AG08396 (cell line): Measurements from ENCODE around the gene NPLOC4.
"Not testable (repeated sequence)": the region's sequence is repeated elsewhere in the genome, so short reads cannot be mapped to it uniquely, and the experiment has no call there.

ENCODE experiments used
- DNase-seq: peaks from one replicate; pipeline ENCODE4 v3.0.0; 2012; ENCODE audit warnings: low spot score, mixed read lengths

The NPLOC4 gene

GRCh38 chr17:81533339-81534141, 103.4 kb downstream of the NPLOC4 start:
- no peak for DNase-seq

GRCh38 chr17:81532490-81533287, 104.2 kb downstream of the NPLOC4 start:
- DNase-seq, result no peak

- not testable (repeated sequence) for DNase-seq
Observed at GRCh38 chr17:81531998-81532404, 104.9 kb downstream of the NPLOC4 start.

- not testable (repeated sequence) for DNase-seq
Observed at GRCh38 chr17:81531013-81531412, 105.9 kb downstream of the NPLOC4 start.

- no peak for DNase-seq
Observed at GRCh38 chr17:81529437-81529803, 107.5 kb downstream of the NPLOC4 start.

GRCh38 chr17:81528651-81529436, 108.1 kb downstream of the NPLOC4 start:
- no peak for DNase-seq

GRCh38 chr17:81528384-81528650, 108.6 kb downstream of the NPLOC4 start:
- DNase-seq, result no peak

GRCh38 chr17:81527591-81528383, 109.1 kb downstream of the NPLOC4 start, which contains the start of gene FSCN2:
TSS of gene FSCN2 (plus strand) at chr17:81528377. CDS start at chr17:81528532, 155 bp downstream.
- peak; percentile 74 for DNase-seq

GRCh38 chr17:81526662-81527571, 110.0 kb downstream of the NPLOC4 start:
- no peak for DNase-seq

- no peak for DNase-seq
Observed at GRCh38 chr17:81524865-81525159, 112.1 kb downstream of the NPLOC4 start.

- no peak for DNase-seq
Observed at GRCh38 chr17:81524039-81524864, 112.7 kb downstream of the NPLOC4 start.

GRCh38 chr17:81523402-81524038, 113.4 kb downstream of the NPLOC4 start:
- peak; percentile 89 for DNase-seq

GRCh38 chr17:81522491-81523401, 114.2 kb downstream of the NPLOC4 start:
- DNase-seq, result no peak

GRCh38 chr17:81520021-81520901, 116.7 kb downstream of the NPLOC4 start:
- DNase-seq, result no peak

- no peak for DNase-seq
Observed at GRCh38 chr17:81519284-81520020, 117.5 kb downstream of the NPLOC4 start.

GRCh38 chr17:81518785-81519283, 118.1 kb downstream of the NPLOC4 start:
- peak; percentile 73 for DNase-seq
